H9 (cell line): ENCODE results near the gene RAPGEF3. TPM values are rescaled to one million over a fixed set of nuclear protein-coding genes. Genes with fewer than 3 reads are reported as not detected.

Experiments used
- DNase-seq: peaks from one replicate; pipeline ENCODE4 v3.0.0-alpha.2; 2017
- H2AFZ ChIP-seq: one replicate; pipeline ENCODE4 v1.6.1; 2013; ENCODE audit warnings: mild to moderate bottlenecking, low read length, control low read depth, moderate library complexity
- H2AK5ac ChIP-seq: 2 replicates; pipeline ENCODE4 v1.6.1; 2013; ENCODE audit warnings: low read length, control low read depth, mixed read lengths; ENCODE audit not compliant: insufficient read length
- H2BK120ac ChIP-seq: one replicate; pipeline ENCODE4 v1.6.1; 2013; ENCODE audit warnings: low read depth, mild to moderate bottlenecking, low read length, control low read depth, inconsistent platforms; ENCODE audit not compliant: poor library complexity, severe bottlenecking
- H2BK12ac ChIP-seq: 2 replicates; pipeline ENCODE4 v1.6.1; 2013; ENCODE audit warnings: low read length, control low read depth, mixed read lengths, low read depth; ENCODE audit not compliant: insufficient read length
- H2BK15ac ChIP-seq: 2 replicates; pipeline ENCODE4 v1.6.1; 2013; ENCODE audit warnings: low read depth, low read length, control low read depth
- H2BK20ac ChIP-seq: one replicate; pipeline ENCODE4 v1.6.1; 2013; ENCODE audit warnings: low read depth, mild to moderate bottlenecking, low read length, control low read depth, inconsistent platforms; ENCODE audit not compliant: poor library complexity, severe bottlenecking
- H2BK5ac ChIP-seq: 2 replicates; pipeline ENCODE4 v1.6.1; 2013; ENCODE audit warnings: low read length, control low read depth, mixed read lengths; ENCODE audit not compliant: insufficient read length
- H3K14ac ChIP-seq: 2 replicates; pipeline ENCODE4 v1.6.1; 2013; ENCODE audit warnings: low read length, control low read depth; ENCODE audit not compliant: insufficient read depth
- H3K18ac ChIP-seq: 2 replicates; pipeline ENCODE4 v1.6.1; 2013; ENCODE audit warnings: low read depth, mild to moderate bottlenecking, mixed read lengths, low read length, control low read depth; ENCODE audit not compliant: insufficient read length
- H3K23ac ChIP-seq: 2 replicates; pipeline ENCODE4 v1.6.1; 2013; ENCODE audit warnings: low read length, control low read depth, mixed read lengths, low read depth; ENCODE audit not compliant: insufficient read length
- H3K23me2 ChIP-seq: 2 replicates; pipeline ENCODE4 v1.6.1; 2013; ENCODE audit warnings: low read depth, mild to moderate bottlenecking, mixed read lengths, low read length, control low read depth; ENCODE audit not compliant: insufficient read length, poor library complexity, severe bottlenecking
- H3K27ac ChIP-seq: 2 replicates; pipeline ENCODE4 v1.5.1; 2013; ENCODE audit warnings: low read length, control low read depth, mixed read lengths, low read depth; ENCODE audit not compliant: insufficient read length
- H3K27me3 ChIP-seq: 2 replicates; pipeline ENCODE4 v1.6.1; 2013; ENCODE audit warnings: low read length, control low read depth, inconsistent platforms; ENCODE audit not compliant: insufficient read depth
- H3K4ac ChIP-seq: 2 replicates; pipeline ENCODE4 v1.6.1; 2013; ENCODE audit warnings: low read depth, mild to moderate bottlenecking, control low read depth, inconsistent platforms, low read length, moderate library complexity
- H3K4me1 ChIP-seq: 2 replicates; pipeline ENCODE4 v1.6.1; 2013; ENCODE audit warnings: low read length, control low read depth, inconsistent platforms; ENCODE audit not compliant: insufficient read depth
- H3K4me2 ChIP-seq: 2 replicates; pipeline ENCODE4 v1.6.1; 2013; ENCODE audit warnings: low read length, control low read depth, mixed read lengths; ENCODE audit not compliant: insufficient read length, insufficient read depth
- H3K56ac ChIP-seq: 2 replicates; pipeline ENCODE4 v1.6.1; 2013; ENCODE audit warnings: low read depth, mild to moderate bottlenecking, mixed read lengths, low read length, control low read depth; ENCODE audit not compliant: insufficient read length
- H3K79me1 ChIP-seq: 2 replicates; pipeline ENCODE4 v1.6.1; 2013; ENCODE audit warnings: low read depth, mild to moderate bottlenecking, moderate library complexity, low read length, control low read depth, inconsistent platforms; ENCODE audit not compliant: insufficient read depth, poor library complexity, severe bottlenecking
- H3K79me2 ChIP-seq: 2 replicates; pipeline ENCODE4 v1.6.1; 2013; ENCODE audit warnings: low read length, control low read depth, inconsistent platforms; ENCODE audit not compliant: insufficient read depth
- H3K9ac ChIP-seq: 2 replicates; pipeline ENCODE4 v1.6.1; 2013; ENCODE audit warnings: low read length, control low read depth, mixed read lengths; ENCODE audit not compliant: insufficient read length; ENCODE audit errors: extremely low read depth
- H3K9me3 ChIP-seq: one replicate; pipeline ENCODE4 v1.6.1; 2013; ENCODE audit warnings: low read depth, low read length, inconsistent platforms; ENCODE audit not compliant: control insufficient read depth
- H3T11ph ChIP-seq: one replicate; pipeline ENCODE4 v1.6.1; 2013; ENCODE audit warnings: mild to moderate bottlenecking, low read length, control low read depth, inconsistent platforms
- H4K20me1 ChIP-seq: one replicate; pipeline ENCODE4 v1.6.1; 2013; ENCODE audit not compliant: control insufficient read depth, insufficient read length, insufficient read depth
- H4K5ac ChIP-seq: 2 replicates; pipeline ENCODE4 v1.6.1; 2013; ENCODE audit warnings: low read depth, mild to moderate bottlenecking, mixed read lengths, low read length, control low read depth; ENCODE audit not compliant: insufficient read length
- H4K8ac ChIP-seq: replicated peaks from 2 replicates; pipeline ENCODE4 v1.6.1; 2013; ENCODE audit warnings: low read length, control low read depth, mixed read lengths, low read depth; ENCODE audit not compliant: insufficient read length
- H4K91ac ChIP-seq: 2 replicates; pipeline ENCODE4 v1.6.1; 2013; ENCODE audit warnings: low read depth, mild to moderate bottlenecking, moderate library complexity, mixed read lengths, low read length, control low read depth; ENCODE audit not compliant: insufficient read length
- H3K27ac Mint-ChIP-seq, 3 experiments: 2 replicates in 2 of 3; 3 replicates in 1 of 3; pipeline ENCODE4 v1.8.0; 2020 to 2021; ENCODE audit warnings: mixed read lengths in 3 of 3, mild to moderate bottlenecking in 1 of 3, moderate library complexity in 1 of 3
- H3K27me3 Mint-ChIP-seq: 2 replicates; pipeline ENCODE4 v1.8.0; 2021; ENCODE audit warnings: low read depth, mild to moderate bottlenecking, moderate library complexity, mixed read lengths
- H3K36me3 Mint-ChIP-seq, 3 experiments: 2 replicates in 2 of 3; 3 replicates in 1 of 3; pipeline ENCODE4 v1.8.0; 2020 to 2021; ENCODE audit warnings: low read depth in 3 of 3, mixed read lengths in 3 of 3; ENCODE audit not compliant: insufficient read depth in 1 of 3
- H3K4me1 Mint-ChIP-seq, 2 experiments: 2 replicates each; pipeline ENCODE4 v1.8.0; 2020; ENCODE audit warnings: mixed read lengths in 2 of 2
- H3K4me3 Mint-ChIP-seq, 2 experiments: 2 replicates in 1 of 2; 3 replicates in 1 of 2; pipeline ENCODE4 v1.8.0; 2020 to 2021; ENCODE audit warnings: mild to moderate bottlenecking in 2 of 2, mixed read lengths in 2 of 2, moderate library complexity in 1 of 2
- H3K9me3 Mint-ChIP-seq, 2 experiments: 2 replicates in 1 of 2; 3 replicates in 1 of 2; pipeline ENCODE4 v1.8.0; 2020; ENCODE audit warnings: mild to moderate bottlenecking in 2 of 2, mixed read lengths in 2 of 2, moderate library complexity in 1 of 2
- WGBS: extraction: QIAGEN DNeasy Blood & Tissue Kit; methylation state at CpG from one replicate; pipeline ENCODE4 v1.1.7; 2013; ENCODE audit warnings: missing lambda C conversion rate, low lambda C conversion rate, mixed read lengths; ENCODE audit not compliant: insufficient read length; ENCODE audit errors: extremely low coverage; 5-methylcytosine and 5-hydroxymethylcytosine counted together
- total RNA-seq: library from RNA; stranded (reverse); gene quantifications from 2 replicates; pipeline ENCODE4 v1.2.1, GENCODE V29; 2021
- TF ChIP-seq, protein P1 (sequence below): fragments of 200-600 bp; sonication (generic); conservative IDR thresholded peaks from 3 replicates; pipeline ENCODE4 v1.8.0; 2021; ENCODE audit warnings: antibody characterized with exemption, mild to moderate bottlenecking

RAPGEF3 gene
- total RNA-seq, 1 experiment from 2014 or later = 7.4 TPM

- H4K5ac ChIP-seq = no peak overlapping the region
- WGBS = no CpG with 5 or more reads among the region's 7 CpGs
- no peak overlapping the region for H2BK120ac ChIP-seq
- H3K79me2 ChIP-seq = no peaks in the 10 kb centered on the region
- H3K4me2 ChIP-seq = no peak overlapping the region
- Mint-ChIP-seq H3K4me3 (no peak overlapping the region), H3K27ac (no peak overlapping the region), H3K36me3 (peaks cover 5 to 61% (median 54%) of the 10 kb centered on the region in 3 experiments; a peak in 6 of 7 replicates), H3K27me3 (no peaks in the 10 kb centered on the region), H3K9me3 (no peaks in the 10 kb centered on the region), H3K4me1 (peaks cover under 1 to 6% of the 10 kb centered on the region in 2 experiments; a peak in 2 of 4 replicates)
- no peaks in the 10 kb centered on the region for H3K9me3 ChIP-seq
- H2AK5ac ChIP-seq = no peak overlapping the region
- TF ChIP-seq, protein P1, sequence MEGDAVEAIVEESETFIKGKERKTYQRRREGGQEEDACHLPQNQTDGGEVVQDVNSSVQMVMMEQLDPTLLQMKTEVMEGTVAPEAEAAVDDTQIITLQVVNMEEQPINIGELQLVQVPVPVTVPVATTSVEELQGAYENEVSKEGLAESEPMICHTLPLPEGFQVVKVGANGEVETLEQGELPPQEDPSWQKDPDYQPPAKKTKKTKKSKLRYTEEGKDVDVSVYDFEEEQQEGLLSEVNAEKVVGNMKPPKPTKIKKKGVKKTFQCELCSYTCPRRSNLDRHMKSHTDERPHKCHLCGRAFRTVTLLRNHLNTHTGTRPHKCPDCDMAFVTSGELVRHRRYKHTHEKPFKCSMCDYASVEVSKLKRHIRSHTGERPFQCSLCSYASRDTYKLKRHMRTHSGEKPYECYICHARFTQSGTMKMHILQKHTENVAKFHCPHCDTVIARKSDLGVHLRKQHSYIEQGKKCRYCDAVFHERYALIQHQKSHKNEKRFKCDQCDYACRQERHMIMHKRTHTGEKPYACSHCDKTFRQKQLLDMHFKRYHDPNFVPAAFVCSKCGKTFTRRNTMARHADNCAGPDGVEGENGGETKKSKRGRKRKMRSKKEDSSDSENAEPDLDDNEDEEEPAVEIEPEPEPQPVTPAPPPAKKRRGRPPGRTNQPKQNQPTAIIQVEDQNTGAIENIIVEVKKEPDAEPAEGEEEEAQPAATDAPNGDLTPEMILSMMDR = no peak
- H3K56ac ChIP-seq = no peak overlapping the region
- no peak overlapping the region for H4K8ac ChIP-seq
- H3K23me2 ChIP-seq = no peaks in the 10 kb centered on the region
- no peak overlapping the region for H2BK15ac ChIP-seq
- no peak overlapping the region for H3K9ac ChIP-seq
- no peaks in the 10 kb centered on the region for H3K4me1 ChIP-seq
- H4K20me1 ChIP-seq = no peaks in the 10 kb centered on the region
- H3K14ac ChIP-seq = no peak overlapping the region
- no peak overlapping the region for H2AFZ ChIP-seq
- H3K23ac ChIP-seq = no peak overlapping the region
- no peak for DNase-seq
- H3K18ac ChIP-seq = no peak overlapping the region
- no peak overlapping the region for H3K4ac ChIP-seq
- no peaks in the 10 kb centered on the region for H3K27me3 ChIP-seq
- H2BK5ac ChIP-seq = no peak overlapping the region
- no peak overlapping the region for H3T11ph ChIP-seq
- H4K91ac ChIP-seq = no peak overlapping the region
- H3K79me1 ChIP-seq = no peaks in the 10 kb centered on the region
- H2BK12ac ChIP-seq = no peak overlapping the region
- H2BK20ac ChIP-seq = no peak overlapping the region
- no peak overlapping the region for H3K27ac ChIP-seq
These were observed 60.0 kb downstream of the RAPGEF3 start for GRCh38 chr12:47698631-47699030.
